Neural cell (in vitro differentiated cells): ENCODE measurements around the gene THADA.

Source experiments
- CTCF ChIP-seq: fragments of 450-650 bp; IDR thresholded peaks from 2 replicates; pipeline ENCODE4 v1.5.1; 2014; ENCODE audit warnings: antibody characterized with exemption, mild to moderate bottlenecking, moderate library complexity; ENCODE audit not compliant: poor library complexity, severe bottlenecking
- EZH2 ChIP-seq: fragments of 200-600, 300-800 bp; shearing (Covaris generic), sonication (generic); IDR thresholded peaks from 2 replicates; pipeline ENCODE4 v1.6.1; 2014; ENCODE audit warnings: antibody characterized with exemption, low read length, borderline replicate concordance, mild to moderate bottlenecking; ENCODE audit not compliant: insufficient read depth, poor library complexity, severe bottlenecking
- MXI1 ChIP-seq: fragments of 450-650 bp; conservative IDR thresholded peaks from 2 replicates; pipeline ENCODE4 v1.6.1; 2014; ENCODE audit warnings: antibody characterized with exemption, mild to moderate bottlenecking; ENCODE audit not compliant: poor library complexity, severe bottlenecking
- REST ChIP-seq: IDR thresholded peaks from 2 replicates; pipeline ENCODE4 v1.6.1; 2012; ENCODE audit warnings: borderline replicate concordance

GRCh38 chr2:43300781-43301583, 294.9 kb downstream of the THADA start:
- no peak for TF ChIP-seq EZH2
- no peak for TF ChIP-seq CTCF
- TF ChIP-seq MXI1 = no peak
- TF ChIP-seq REST = no peak
